NCI-H1930 (cell line): Measurements from ENCODE around the gene WLS.
"Not testable (repeated sequence)": the region's sequence is repeated elsewhere in the genome, so short reads cannot be mapped to it uniquely, and the experiment has no call there.

ENCODE experiments used
- DNase-seq, 2 experiments: peaks; one replicate each; lab custom pipeline; 2025; lab: John Stamatoyannopoulos, UW

The WLS gene

GRCh38 chr1:68232289-68233148 lies at the start of gene WLS:
Gene WLS, minus strand, starts transcription at chr1:68232523. Its CDS starts 224 bp downstream, at chr1:68232299.
- peak; percentile 64 to 67 for DNase-seq

GRCh38 chr1:68280286-68280685 lies 48.0 kb upstream of the WLS start:
- no peak for DNase-seq

DNA sequence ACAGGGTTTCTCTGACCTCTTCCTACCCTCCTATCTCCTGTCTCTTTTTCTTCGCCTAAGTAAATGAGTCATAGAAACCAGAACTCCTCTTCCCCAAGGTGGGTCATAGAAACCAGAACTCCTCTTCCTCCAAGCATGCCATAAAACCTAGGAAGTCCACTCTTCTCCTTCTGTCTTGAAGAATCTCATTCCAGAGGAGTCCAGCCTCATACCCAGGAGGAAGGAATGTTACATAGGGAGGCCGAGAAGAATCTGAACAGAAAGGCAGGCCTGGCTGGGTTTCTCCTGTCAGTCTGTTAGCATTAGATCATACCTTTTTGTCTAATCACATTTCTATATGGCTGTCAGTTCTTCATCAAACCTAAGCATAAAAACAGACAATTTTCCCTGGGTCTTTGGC lies 47.5 kb upstream of the WLS start:
- no peak for DNase-seq

DNA sequence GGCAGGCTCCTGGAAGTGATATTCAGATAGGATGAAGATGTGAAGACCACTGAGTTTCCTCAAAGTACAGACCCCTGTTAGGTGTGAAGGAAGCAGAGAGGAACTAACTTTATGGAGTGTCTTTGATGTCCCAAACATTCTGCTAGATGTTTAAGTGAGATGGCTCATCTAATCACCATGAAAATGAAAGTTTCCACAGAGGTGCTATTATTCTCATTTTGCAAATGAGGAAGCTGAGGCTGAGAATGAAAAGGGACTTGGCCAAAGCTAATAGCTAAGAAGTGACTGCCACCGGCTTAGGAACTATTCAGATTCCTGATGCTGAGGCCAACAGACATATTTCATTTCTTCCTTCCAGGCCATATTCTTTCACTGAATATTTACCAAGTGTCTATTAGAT lies 45.9 kb upstream of the WLS start:
- no peak for DNase-seq

- DNase-seq = no peak
Observed at GRCh38 chr1:68276448-68276847, 44.1 kb upstream of the WLS start.

GRCh38 chr1:68273530-68273929 lies 41.2 kb upstream of the WLS start:
- no peak for DNase-seq

DNA sequence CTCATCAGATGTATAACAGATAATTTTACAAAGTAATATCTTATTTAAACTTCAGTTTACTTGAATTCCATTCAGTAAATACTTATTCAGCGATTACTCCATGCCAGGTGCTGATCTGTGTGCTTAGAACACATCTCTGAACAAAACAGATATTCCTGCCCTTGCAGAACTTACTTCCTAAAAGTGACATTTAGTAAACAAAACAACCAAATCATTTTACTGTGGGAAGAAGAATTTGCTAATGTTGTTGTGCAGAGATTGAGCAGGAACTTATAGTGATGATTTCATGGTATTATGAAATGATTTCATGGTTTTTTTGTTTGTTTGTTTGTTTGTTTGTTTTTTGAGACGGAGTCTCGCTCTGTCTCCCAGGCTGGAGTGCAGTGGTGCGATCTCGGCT lies 39.3 kb upstream of the WLS start:
- no peak for DNase-seq

- DNase-seq = no peak
Observed at GRCh38 chr1:68270951-68271350, 38.6 kb upstream of the WLS start.

GRCh38 chr1:68269637-68270430 lies 37.5 kb upstream of the WLS start:
- no peak for DNase-seq

- DNase-seq = no peak
Observed at GRCh38 chr1:68268896-68269483, 36.7 kb upstream of the WLS start.

- DNase-seq = not testable (repeated sequence)
Observed at GRCh38 chr1:68256824-68257223, 24.5 kb upstream of the WLS start.

DNA sequence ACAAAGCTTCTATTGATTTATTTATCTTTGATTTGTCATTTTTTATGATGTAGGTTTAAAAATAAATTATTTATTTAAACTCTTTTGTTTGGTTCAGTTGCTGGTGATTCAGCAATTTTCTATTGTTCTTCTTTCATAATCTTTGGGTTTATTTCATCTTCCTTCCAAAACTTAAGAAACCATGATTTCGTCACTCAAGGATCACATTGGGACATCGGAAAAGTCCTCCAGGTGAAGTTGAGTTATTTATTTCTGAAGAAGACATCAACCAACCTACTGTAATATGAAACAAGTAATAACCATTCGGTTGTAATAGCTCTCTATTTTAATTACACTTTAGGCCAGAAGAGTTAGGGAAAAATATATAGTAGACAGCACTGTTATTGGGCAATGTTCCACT lies 23.0 kb upstream of the WLS start:
- DNase-seq = no peak

DNA sequence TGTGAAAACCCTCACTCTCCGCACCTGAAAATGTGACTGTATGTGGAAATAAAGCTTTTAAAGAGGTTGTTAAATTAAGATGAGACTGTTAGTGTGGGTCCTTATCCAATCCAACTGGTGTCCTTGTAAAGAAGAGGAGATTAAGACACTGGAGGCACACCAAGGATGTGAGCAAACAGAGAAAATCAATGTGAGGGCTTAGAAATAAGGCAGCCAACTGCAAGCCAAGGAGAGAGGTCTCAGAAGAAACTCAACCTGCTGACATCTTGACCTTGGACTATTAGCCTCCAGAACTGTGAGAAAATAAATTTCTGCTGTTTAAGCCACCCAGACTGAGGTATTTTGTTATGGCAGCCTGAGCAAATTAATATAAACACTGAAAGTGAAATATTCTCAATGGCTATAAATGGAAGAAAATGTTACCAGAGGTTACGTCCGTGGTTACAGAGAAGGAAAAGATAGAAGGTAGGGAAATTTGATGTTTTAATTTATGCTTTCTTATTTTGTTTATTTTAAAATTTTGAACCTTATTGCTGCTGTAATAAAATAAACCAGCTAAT lies 22.4 kb upstream of the WLS start:
- no peak for DNase-seq

- DNase-seq = no peak
Observed at GRCh38 chr1:68237040-68237439, 4.7 kb upstream of the WLS start.

DNA sequence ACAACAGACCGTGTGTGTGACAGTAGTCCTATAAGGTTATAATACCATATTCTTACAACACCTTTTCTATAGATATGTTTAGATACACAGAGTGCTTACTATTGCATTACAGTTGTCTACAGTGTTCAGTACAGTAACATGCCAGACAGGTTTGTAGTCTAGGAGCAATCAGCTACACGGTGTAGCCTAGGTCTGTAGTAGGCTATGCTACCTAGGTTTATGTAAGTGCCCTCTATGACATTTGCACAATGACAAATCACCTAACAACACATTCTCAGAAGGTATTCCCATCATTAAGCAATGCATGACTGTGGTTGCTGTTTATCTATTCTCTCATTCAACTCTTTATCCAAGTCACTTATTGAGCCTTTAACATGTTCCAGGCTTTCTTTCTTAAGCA lies 1.8 kb upstream of the WLS start:
- no peak for DNase-seq

DNA sequence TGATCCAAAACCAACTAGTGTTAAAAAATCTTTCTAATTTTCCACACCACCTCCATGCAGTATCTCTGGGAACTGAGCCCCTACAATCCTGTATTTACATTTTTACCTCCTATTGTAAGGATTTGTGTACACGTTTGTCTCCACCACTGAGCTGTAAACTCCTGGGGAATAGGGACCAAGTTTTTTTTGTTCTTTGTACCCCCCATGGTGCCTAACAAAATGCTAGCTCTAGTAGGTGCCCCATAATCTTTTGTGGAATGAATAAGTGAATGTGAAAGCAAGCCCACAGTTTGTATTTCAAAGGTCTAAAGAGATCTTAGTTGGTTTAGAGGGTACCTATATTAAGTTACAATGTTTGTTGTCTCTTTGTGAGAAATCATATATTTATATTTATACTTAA lies 879 bp upstream of the WLS start:
- DNase-seq = no peak

GRCh38 chr1:68231627-68232288 lies 565 bp downstream of the WLS start:
- DNase-seq = no peak

- DNase-seq = no peak
Observed at GRCh38 chr1:68230901-68231626, 1.3 kb downstream of the WLS start.

DNA sequence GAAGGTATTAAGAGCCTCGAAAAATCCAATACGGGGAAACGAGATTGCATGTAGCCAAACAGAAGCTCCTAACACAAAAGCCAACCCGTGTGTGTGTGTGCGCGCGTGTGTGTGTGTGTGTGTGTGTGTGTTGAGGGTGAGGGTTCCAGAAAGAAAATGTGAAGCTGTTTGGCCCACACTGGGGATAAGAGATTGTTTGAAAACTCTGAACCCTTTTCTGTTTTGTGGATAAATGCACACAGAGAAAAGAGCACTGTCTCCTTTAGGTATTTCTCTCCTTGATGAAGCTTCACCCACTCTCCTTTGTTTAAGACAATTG lies 1.9 kb downstream of the WLS start:
- no peak for DNase-seq

GRCh38 chr1:68229650-68230483 lies 2.5 kb downstream of the WLS start:
- no peak for DNase-seq

- DNase-seq = no peak
Observed at GRCh38 chr1:68228851-68229250, 3.5 kb downstream of the WLS start.
